Stimulated activated CD4-positive, alpha-beta T cell treated with anti-CD3 and anti-CD28 coated beads, Interleukin-1b, Interleukin-23, amount 100 ng/mL, for 4 hours (primary cell): Measurements from ENCODE around the gene UPB1.
A peak's percentile ranks its signal among the peaks of the same experiment; 100 is the strongest.

Experiments
- DNase-seq, 2 donors: peaks; one replicate each; pipeline ENCODE4 v3.0.0-alpha.2; 2020; ENCODE audit warnings: low read depth in 2 of 2

Gene UPB1

GRCh38 chr22:24504540-24504939, 9.4 kb downstream of the UPB1 start:
- DNase-seq, result no peak

- no peak for DNase-seq
Observed at GRCh38 chr22:24504956-24505736, 10.0 kb downstream of the UPB1 start.

GRCh38 chr22:24506802-24507438, 11.8 kb downstream of the UPB1 start:
- DNase-seq, result no peak

- DNase-seq, result no peak
Observed at GRCh38 chr22:24507716-24508115, 12.6 kb downstream of the UPB1 start.

GRCh38 chr22:24510637-24511625, 15.8 kb downstream of the UPB1 start:
- DNase-seq, result no peak

- no peak for DNase-seq
Observed at GRCh38 chr22:24512043-24512442, 16.9 kb downstream of the UPB1 start.

GRCh38 chr22:24513378-24514240, 18.5 kb downstream of the UPB1 start:
- no peak for DNase-seq

- DNase-seq, result no peak
Observed at GRCh38 chr22:24514241-24515026, 19.3 kb downstream of the UPB1 start.

GRCh38 chr22:24515027-24515338, 19.9 kb downstream of the UPB1 start:
- DNase-seq, result no peak

GRCh38 chr22:24516301-24516737, 21.2 kb downstream of the UPB1 start:
- DNase-seq, result no peak

- DNase-seq, result no peak
Observed at GRCh38 chr22:24517446-24517845, 22.3 kb downstream of the UPB1 start.

- no peak for DNase-seq
Observed at GRCh38 chr22:24518228-24518627, 23.1 kb downstream of the UPB1 start.

GRCh38 chr22:24518771-24519485, 23.8 kb downstream of the UPB1 start:
- no peak for DNase-seq

GRCh38 chr22:24519496-24519895, 24.4 kb downstream of the UPB1 start:
- DNase-seq, result no peak

- DNase-seq, result peak; percentile 17 to 24
Observed at GRCh38 chr22:24521791-24522245, 26.7 kb downstream of the UPB1 start.

- no peak for DNase-seq
Observed at GRCh38 chr22:24523873-24524272, 28.7 kb downstream of the UPB1 start.

- peak; percentile 64 to 66 for DNase-seq
Observed at GRCh38 chr22:24525416-24526037, 30.4 kb downstream of the UPB1 start.

GRCh38 chr22:24526191-24526590, 31.1 kb downstream of the UPB1 start:
- DNase-seq, result no peak

- no peak for DNase-seq
Observed at GRCh38 chr22:24529898-24530297, 34.8 kb downstream of the UPB1 start.
